22Rv1 (cell line): Measurements from ENCODE around the gene AQP1.

Experiments
- H3K27ac ChIP-seq: fragments of 450-650 bp; 2 replicates; pipeline ENCODE4 v1.5.1; 2017
- ZFX ChIP-seq: fragments of 450-650 bp; IDR thresholded peaks from 2 replicates; pipeline ENCODE4 v1.6.1; 2017; ENCODE audit warnings: antibody characterized with exemption, borderline replicate concordance
- TF ChIP-seq, protein P1 (sequence below): fragments of 450-650 bp; IDR thresholded peaks from 2 replicates; pipeline ENCODE4 v1.5.1; 2017; ENCODE audit warnings: mild to moderate bottlenecking

Gene AQP1

DNA sequence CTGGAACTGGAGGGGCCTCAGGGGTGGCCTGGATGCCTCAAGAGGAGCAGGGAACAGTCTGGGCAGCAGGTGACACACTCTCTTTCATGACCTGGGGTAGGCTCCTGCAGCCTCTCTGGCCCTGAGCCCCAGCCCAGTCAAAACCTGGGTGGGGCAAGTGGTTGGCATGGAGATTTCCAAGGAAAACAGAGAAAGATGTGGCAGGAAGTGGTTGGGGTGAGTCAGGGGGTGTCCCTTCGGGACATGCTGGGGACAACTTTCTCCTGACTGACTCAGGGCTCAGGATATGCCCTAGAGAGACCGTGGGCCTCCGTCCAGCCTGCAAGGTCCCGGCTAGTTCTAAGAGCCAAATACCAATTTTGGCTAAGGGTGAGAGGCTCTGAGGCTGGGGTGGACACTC is 2.9 kb downstream of the AQP1 start:
- TF ChIP-seq, protein P1, sequence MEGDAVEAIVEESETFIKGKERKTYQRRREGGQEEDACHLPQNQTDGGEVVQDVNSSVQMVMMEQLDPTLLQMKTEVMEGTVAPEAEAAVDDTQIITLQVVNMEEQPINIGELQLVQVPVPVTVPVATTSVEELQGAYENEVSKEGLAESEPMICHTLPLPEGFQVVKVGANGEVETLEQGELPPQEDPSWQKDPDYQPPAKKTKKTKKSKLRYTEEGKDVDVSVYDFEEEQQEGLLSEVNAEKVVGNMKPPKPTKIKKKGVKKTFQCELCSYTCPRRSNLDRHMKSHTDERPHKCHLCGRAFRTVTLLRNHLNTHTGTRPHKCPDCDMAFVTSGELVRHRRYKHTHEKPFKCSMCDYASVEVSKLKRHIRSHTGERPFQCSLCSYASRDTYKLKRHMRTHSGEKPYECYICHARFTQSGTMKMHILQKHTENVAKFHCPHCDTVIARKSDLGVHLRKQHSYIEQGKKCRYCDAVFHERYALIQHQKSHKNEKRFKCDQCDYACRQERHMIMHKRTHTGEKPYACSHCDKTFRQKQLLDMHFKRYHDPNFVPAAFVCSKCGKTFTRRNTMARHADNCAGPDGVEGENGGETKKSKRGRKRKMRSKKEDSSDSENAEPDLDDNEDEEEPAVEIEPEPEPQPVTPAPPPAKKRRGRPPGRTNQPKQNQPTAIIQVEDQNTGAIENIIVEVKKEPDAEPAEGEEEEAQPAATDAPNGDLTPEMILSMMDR, result no peak
- no peak for TF ChIP-seq ZFX
- H3K27ac ChIP-seq, result no peak overlapping the region

DNA sequence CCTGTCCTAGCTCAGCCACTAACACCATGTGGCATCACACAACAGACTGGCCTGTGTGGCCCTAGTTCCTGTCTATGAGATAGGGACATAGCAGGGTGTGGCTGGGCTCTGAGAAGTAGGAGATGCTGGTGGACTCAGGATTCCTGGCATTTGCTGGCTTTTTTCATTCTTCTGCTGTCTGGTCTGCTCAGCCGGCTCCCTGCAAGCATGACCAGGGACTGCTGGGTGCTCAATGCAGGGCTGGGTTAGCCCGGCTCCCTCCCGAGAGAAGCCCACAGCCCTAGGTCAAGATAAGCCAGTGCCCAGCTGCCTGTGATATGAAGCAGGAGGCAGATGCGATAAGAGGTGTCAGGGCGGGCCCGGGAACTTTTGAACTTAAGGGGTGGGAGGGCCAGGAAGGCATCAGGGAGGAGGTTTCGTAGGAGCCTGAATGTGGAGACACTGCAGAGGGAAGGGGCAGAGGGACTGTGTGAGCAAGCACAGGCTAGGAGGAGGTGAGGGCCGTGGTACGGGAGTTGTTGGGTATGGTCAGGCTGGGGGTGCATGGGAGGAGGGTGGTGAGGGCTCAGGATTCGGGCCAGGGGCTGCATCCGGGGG is 3.5 kb downstream of the AQP1 start:
- TF ChIP-seq ZFX, result no peak
- TF ChIP-seq, protein P1, result no peak
- H3K27ac ChIP-seq, result no peak overlapping the region

DNA sequence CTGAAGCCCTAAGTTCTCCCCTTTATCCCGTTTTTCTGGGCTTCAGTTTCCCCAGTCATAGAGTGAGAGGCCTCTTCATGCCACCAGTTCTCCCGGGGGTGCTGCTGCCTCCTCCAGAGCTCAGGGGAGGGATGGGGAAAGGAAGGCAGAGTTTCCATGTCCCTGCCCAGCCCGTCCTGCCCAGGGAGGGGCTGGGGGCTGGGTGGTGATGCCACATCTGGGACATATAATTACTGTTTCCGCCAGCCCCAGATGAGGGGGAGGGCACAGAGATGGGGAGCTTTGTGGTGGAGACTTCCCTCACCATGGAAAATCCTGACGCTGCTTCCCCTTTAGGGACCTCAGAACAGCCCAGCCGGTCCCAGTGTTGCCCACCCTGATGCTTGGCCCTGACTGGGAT is 4.1 kb downstream of the AQP1 start:
- TF ChIP-seq, protein P1, result no peak
- no peak for TF ChIP-seq ZFX
- H3K27ac ChIP-seq, result no peak overlapping the region

DNA sequence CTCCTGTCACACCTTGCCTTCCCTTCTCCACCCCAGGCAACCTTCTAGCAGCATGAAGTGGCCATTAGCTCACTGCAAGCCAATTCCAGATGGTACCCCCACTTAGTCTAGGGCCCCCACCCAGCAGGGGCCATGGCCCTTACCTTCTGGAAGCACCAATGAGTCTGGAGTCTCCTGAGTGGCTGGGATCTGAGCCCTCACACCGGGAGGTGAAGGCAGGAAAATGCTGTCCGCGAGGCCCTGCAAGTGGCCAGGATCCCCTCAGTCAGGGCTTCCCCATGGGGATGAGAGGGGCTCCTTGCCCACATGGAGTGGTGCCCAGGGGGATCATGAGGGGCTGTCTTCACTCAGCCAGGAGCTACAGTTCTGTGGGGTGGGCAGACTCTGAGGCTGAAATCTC is 4.6 kb downstream of the AQP1 start:
- TF ChIP-seq ZFX, result no peak
- TF ChIP-seq, protein P1, result no peak
- no peak overlapping the region for H3K27ac ChIP-seq

DNA sequence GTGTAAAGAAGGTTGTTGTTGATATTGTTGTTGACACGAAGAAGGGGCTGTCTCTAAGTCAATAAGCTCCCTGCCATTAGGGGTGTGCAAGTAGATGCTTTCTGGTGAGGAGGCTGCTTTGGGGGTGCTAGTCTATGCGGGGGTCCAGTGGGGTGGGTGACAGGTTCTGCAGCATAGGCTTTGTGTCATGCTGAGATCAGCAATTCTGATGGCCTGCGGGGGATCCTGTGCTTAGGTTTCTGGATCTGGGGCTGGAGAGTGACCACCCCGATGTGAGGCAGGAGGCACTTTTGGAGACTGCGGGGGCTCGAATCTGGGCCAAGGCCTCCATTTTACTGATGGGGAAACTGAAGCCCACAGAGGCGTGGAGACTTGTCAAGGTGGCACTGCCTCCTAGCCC is 5.1 kb downstream of the AQP1 start:
- H3K27ac ChIP-seq, result no peak overlapping the region
- TF ChIP-seq ZFX, result no peak
- TF ChIP-seq, protein P1, result no peak

DNA sequence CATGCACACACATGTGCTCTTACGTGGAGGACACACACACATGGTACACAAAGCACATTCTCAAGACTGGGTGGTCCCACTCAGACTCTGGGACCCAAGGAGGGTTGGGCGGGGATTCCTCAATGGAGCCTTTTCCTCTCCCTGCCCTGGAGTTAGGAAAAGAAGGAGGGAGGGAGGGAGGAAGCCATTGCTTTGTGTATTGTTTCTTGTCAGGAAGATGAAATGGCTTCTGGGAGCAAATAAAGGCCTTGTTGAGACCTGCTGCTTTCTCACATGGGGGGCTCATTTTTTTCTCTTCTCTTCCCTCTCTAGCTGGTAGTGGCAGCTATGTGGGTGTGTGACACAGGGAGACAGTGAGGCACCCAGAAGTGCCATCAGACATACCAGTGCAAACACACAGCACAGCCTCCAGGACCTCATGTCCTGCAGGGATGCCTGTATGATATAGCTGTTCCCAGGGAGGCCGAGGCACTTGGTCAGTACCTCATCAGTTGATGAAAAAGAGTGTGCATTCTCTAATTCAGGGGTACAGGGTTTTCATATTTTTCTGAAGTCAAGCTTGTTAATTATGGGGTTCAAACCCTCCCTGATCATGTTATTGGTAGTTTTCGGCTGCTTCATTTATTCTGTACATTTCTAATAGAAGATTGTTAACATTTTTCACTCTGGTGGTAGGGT is 5.7 kb downstream of the AQP1 start:
- no peak for TF ChIP-seq ZFX
- TF ChIP-seq, protein P1, result no peak
- H3K27ac ChIP-seq, result no peak overlapping the region

DNA sequence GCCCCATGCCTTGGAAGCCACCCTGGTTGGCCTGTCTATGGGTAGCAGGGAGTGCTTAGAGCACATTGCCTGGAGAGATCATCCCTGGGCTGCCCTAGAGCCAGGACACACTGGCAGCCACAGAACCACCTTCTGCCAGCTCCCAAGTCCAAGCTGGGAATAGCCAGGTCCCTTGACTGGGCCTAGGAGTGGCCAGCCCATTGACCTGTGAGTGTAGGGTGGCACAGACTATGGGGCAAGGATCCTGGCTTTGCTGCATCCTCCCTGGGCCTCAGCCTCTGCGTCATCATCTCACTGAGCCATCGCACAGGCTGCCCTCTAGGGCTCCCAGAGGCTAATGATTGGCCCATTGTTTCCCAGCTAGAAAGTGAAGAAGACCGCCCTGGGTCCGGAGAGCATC is 7.0 kb downstream of the AQP1 start:
- no peak for TF ChIP-seq ZFX
- TF ChIP-seq, protein P1, result no peak
- no peak overlapping the region for H3K27ac ChIP-seq
